HG02840 (cell line): Measurements from ENCODE around the gene CEACAM20.
"Not testable (repeated sequence)": the region's sequence is repeated elsewhere in the genome, so short reads cannot be mapped to it uniquely, and the experiment has no call there.

Experiments
- ATAC-seq: cut with Tn5 transposase; IDR thresholded peaks from one replicate; pipeline ENCODE4 v1.9.1; 2021; ENCODE audit warnings: mild to moderate bottlenecking, moderate library complexity, moderate number of reproducible peaks; ENCODE audit not compliant: unreplicated experiment, low FRiP score

Gene CEACAM20

GRCh38 chr19:44550976-44551375, 21.5 kb upstream of the CEACAM20 start:
- not testable (repeated sequence) for ATAC-seq

- ATAC-seq: no peak
Observed at GRCh38 chr19:44549507-44549906, 20.0 kb upstream of the CEACAM20 start.

DNA sequence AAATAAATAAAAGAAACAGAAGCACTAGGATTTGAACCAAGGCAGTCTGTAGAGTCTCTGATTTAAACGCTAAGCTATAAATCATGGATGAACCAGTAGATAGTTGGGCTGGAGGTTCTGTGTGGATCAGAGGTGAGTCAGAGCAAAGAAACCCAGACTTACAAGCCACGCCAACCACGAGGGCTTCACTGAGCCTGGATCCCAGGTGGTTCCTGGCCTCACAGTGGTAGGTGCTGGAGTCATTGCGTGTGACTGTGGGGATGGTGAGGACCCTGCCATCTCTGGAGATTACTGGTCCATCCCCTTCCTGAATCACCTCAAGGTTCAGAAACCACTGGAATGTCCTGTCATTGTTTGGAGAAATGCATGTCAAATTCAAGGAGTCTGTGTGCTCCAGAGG, 19.3 kb upstream of the CEACAM20 start:
- ATAC-seq: no peak

GRCh38 chr19:44544031-44544430, 14.6 kb upstream of the CEACAM20 start:
- ATAC-seq: no peak

GRCh38 chr19:44542671-44543070, 13.2 kb upstream of the CEACAM20 start:
- ATAC-seq: no peak

DNA sequence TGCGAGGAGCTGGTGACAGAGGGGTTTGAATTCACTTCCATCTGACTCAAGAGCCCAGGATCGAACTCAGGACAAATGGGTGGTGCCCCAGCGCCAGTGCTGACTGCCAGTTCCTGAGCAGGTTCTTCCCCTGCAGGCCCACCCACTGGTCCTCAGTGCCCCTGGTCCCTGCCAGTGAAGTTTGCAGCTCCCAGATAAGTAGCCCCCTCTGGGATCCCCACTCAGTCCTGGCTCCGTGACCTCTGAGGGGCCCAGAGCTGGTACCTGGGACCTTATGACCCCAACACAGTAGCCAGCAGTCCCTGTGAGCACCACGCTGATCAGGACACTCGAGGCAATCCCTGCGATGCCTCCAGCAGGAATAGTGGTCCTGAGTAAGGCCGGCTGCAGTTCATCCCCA, 11.3 kb upstream of the CEACAM20 start:
- no peak for ATAC-seq

GRCh38 chr19:44539991-44540390, 10.5 kb upstream of the CEACAM20 start:
- no peak for ATAC-seq

- ATAC-seq: no peak
Observed at GRCh38 chr19:44539236-44539826, 9.9 kb upstream of the CEACAM20 start.

DNA sequence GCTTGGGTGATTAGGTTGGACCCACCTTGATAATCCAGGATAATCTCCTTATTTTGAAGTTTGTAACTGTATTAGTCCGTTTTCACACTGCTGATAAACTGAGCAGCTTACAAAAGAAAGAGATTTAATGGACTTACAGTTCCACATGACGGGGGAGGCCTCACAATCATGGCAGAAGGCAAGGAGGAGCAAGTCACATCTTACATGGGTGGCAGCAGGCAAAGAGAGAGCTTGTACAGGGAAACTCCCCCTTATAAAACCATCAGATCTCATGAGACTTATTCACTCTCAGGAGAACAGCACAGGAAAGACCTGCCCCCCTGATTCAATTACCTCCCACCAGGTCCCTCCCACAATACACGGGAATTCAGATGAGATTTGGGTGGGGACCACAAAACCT, 5.9 kb upstream of the CEACAM20 start:
- not testable (repeated sequence) for ATAC-seq

DNA sequence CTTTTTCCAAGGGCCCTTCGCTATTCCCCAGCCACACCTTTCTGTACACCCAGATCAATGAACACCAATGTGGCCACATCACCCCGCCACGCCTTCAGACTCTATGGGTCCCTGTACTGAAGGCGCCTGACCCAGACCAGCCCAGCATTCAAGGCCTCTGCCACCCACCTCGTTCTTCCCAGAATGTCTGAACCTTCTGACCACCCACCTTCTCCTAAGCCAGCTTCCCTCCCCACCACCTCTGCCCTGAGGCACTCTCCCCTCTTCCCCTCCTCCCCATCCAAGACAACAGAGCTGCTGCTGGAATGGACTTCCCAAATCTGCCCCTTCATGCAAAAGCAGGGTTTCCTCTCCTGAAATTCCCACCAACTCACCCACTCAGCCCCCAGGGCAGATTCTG, 3.3 kb upstream of the CEACAM20 start:
- ATAC-seq: no peak

- ATAC-seq: no peak
Observed at GRCh38 chr19:44530777-44531176, 1.3 kb upstream of the CEACAM20 start.

- ATAC-seq: no peak
Observed at GRCh38 chr19:44527554-44527953, 1.9 kb downstream of the CEACAM20 start.

DNA sequence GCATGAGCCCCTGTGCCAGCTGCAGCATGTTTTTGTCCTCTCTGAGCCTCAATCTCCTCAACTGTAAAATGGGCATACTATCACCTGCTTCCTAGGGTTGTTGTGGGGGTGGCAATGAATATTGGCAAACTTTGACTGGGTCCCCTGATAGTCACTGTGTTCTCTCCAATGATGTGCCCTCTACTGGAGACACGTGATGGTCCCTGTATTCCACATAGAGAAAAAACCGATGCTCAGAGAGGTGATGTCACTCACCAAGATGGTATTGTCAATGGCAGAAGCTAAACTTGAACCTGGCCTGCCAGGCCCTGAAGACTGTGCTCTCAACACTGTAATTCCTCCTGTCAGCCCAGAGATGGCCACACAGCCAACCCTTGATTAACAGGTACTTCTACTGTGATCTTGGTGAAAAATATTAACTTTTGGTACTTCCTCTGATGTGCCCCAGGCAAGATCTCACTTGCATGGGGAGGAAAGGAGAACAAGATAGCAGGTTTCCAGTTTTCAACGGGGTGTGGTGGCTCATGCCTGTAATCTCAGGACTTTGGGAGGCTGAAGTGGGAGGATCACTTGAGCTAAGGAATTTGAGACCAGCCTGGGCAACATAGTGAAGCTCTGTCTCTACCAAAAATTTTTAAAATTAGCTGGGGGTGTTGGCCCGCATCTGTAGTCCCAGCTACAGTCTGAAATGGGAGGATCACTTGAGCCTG, 3.6 kb downstream of the CEACAM20 start:
- ATAC-seq: no peak

- ATAC-seq: no peak
Observed at GRCh38 chr19:44521370-44521769, 8.1 kb downstream of the CEACAM20 start.

- ATAC-seq: no peak
Observed at GRCh38 chr19:44517146-44517545, 12.3 kb downstream of the CEACAM20 start.

DNA sequence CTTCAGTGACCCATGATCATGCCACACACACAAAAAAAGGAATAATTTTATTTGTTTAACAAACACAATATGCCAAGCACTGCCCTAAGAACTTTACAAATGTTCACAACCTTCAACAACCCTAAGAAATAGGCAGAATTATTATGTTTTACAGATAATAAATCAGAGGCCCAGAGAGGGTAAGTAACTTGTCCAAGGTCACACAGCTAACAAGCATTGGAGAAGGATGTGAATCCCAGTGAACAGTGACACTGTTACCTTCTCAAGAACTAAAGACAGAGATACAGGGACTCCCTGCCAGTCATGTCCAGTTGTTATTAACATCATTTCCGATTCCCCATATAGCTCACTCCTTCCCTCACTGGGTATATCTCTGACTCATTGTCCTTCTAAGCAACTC, 13.6 kb downstream of the CEACAM20 start:
- no peak for ATAC-seq

DNA sequence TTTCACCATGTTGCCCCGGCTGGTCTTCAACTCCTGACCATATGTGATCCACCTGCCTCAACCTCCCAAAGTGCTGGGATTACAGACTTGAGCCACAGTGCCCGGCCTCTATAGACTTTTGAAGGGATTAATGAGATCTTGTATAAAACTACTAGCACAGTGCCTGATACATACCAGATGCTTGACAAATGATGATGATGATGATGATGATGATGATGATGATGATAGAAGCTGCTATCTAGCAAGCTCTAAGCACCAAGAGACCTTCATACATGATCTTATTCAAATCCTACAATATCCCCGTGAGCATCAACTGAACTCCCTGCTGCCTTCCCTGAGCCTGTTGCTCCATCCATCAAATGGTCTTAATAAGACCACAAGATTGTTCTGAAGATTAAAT, 14.4 kb downstream of the CEACAM20 start:
- no peak for ATAC-seq

GRCh38 chr19:44512326-44513298, 16.9 kb downstream of the CEACAM20 start:
- no peak for ATAC-seq

GRCh38 chr19:44509478-44509877, 20.0 kb downstream of the CEACAM20 start:
- ATAC-seq: no peak

- ATAC-seq: peak; percentile 93
Observed at GRCh38 chr19:44499962-44500949, 29.2 kb downstream of the CEACAM20 start, which contains the start of gene ZNF180. Gene ZNF180 (minus strand): TSS chr19:44500522. CDS start chr19:44497334, 3,188 bp downstream.
